A673 (cell line): ENCODE measurements around the gene CHTF18.

Experiments used
- EZH2 ChIP-seq: fragments of 200-600 bp; sonication (generic); IDR thresholded peaks from 2 replicates; pipeline ENCODE4 v1.6.1; 2017; ENCODE audit warnings: borderline replicate concordance, low read depth, mild to moderate bottlenecking, mixed read lengths, antibody characterized with exemption, low read length; ENCODE audit not compliant: poor library complexity, severe bottlenecking
- TF ChIP-seq, protein P1 (sequence below): fragments of 300-800, 200-600 bp; sonication (generic); conservative IDR thresholded peaks from 2 replicates; pipeline ENCODE4 v1.5.1; 2017; ENCODE audit warnings: low read depth, mild to moderate bottlenecking, antibody characterized with exemption, low read length, moderate library complexity, mixed read lengths

DNA sequence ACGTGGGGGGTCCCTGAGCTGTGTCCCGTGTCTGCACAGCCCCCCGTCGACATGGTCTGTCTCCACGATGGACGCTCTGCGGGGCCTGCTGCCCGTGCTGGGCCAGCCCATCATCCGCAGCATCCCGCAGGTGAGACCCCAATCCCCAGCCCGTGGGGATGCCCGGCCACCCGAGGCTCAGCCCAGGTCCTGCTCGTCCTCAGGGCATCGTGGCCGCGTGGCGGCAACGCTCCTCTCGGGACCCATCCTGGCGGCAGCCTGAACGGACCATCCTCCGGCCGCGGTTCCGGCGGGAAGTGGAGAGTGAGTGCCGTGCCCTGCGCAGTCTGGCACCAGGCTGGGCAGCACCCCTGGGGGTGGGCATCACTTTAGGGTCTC, 22.9 kb upstream of the CHTF18 start:
- TF ChIP-seq, protein P1, sequence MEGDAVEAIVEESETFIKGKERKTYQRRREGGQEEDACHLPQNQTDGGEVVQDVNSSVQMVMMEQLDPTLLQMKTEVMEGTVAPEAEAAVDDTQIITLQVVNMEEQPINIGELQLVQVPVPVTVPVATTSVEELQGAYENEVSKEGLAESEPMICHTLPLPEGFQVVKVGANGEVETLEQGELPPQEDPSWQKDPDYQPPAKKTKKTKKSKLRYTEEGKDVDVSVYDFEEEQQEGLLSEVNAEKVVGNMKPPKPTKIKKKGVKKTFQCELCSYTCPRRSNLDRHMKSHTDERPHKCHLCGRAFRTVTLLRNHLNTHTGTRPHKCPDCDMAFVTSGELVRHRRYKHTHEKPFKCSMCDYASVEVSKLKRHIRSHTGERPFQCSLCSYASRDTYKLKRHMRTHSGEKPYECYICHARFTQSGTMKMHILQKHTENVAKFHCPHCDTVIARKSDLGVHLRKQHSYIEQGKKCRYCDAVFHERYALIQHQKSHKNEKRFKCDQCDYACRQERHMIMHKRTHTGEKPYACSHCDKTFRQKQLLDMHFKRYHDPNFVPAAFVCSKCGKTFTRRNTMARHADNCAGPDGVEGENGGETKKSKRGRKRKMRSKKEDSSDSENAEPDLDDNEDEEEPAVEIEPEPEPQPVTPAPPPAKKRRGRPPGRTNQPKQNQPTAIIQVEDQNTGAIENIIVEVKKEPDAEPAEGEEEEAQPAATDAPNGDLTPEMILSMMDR = no peak
- no peak for TF ChIP-seq EZH2
